WTC11 (cell line): ENCODE measurements around the gene CDC14C. TPM values are rescaled to one million over a fixed set of nuclear protein-coding genes. Genes with fewer than 3 reads are reported as not detected.

Experiments used
- ZNF121 ChIP-seq: sonication (generic); formaldehyde crosslinking; IDR thresholded peaks from 2 replicates; pipeline ENCODE4 v1.8.0; 2023; ENCODE audit warnings: missing genetic modification reagents
- total RNA-seq: library from RNA; stranded (reverse); gene quantifications from 3 replicates; pipeline ENCODE4 v1.2.3, GENCODE V29; 2021

The CDC14C gene
- total RNA-seq, 1 experiment from 2014 or later: 0.07 TPM

- TF ChIP-seq ZNF121 (CRISPR knock-in tag): no peak
Observed at GRCh38 chr7:48976850-48977249, 52.5 kb downstream of the CDC14C start (continued).
